K562 (cell line): ENCODE results near the gene COL23A1. TPM values are rescaled to one million over a fixed set of nuclear protein-coding genes. Genes with fewer than 3 reads are reported as not detected.

Source experiments
- ATAC-seq: fragments of 200-7000 bp; cut with Tn5 transposase; 3 replicates; pipeline ENCODE4 v1.9.1; 2020; ENCODE audit warnings: moderate library complexity
- BruUV-seq: library from RNA; stranded (reverse); fragments of 400-500 nt; replicated peaks from 2 replicates; lab custom pipeline; 2021; lab: Mats Ljungman, UMichigan
- CTCF ChIA-PET: fragments of 300-600 bp; formaldehyde crosslinking; extraction: SDS; loops from one replicate; lab custom pipeline; 2021; ENCODE audit warnings: low intra/inter-chr PET ratio; lab: Yijun Ruan, JAX
- POLR2A ChIA-PET: fragments of 300-600, 350-650 bp; sonication (Branson Sonifier 250); formaldehyde crosslinking; extraction: SDS; loops from one replicate; lab custom pipeline; 2021; ENCODE audit warnings: antibody characterized with exemption, inconsistent platforms; lab: Yijun Ruan, JAX
- DNase-seq, 4 experiments: peaks; one replicate each; pipeline versions ENCODE4 v3.0.0 to v3.0.0-alpha.2; 2011 to 2018; ENCODE audit warnings: low spot score in 3 of 4, mixed read lengths in 3 of 4; ENCODE audit errors: extremely low read depth in 1 of 4
- FAIRE-seq: peaks from 2 replicates; lab custom pipeline; 2011; peaks lifted over from hg19 to GRCh38; lab: Jason Lieb, UNC
- H2AFZ ChIP-seq: 2 replicates; pipeline ENCODE4 v1.6.0; 2011; ENCODE audit warnings: low read depth, low read length, control low read depth, inconsistent platforms
- H3K27ac ChIP-seq: fragments of 200-600 bp; 3 replicates; pipeline ENCODE4 v1.8.0; 2011; ENCODE audit warnings: low read depth, mild to moderate bottlenecking, control low read depth, inconsistent platforms, low read length, moderate library complexity, mixed read lengths; ENCODE audit errors: extremely low read depth
- H3K27me3 ChIP-seq, 2 experiments: fragments of 300-600 bp in 1 of 2; 2 replicates in 1 of 2; 3 replicates in 1 of 2; pipeline versions ENCODE4 v1.6.0 to v1.8.0; 2011; ENCODE audit warnings: inconsistent platforms in 2 of 2, low read length in 2 of 2, mild to moderate bottlenecking in 1 of 2, mixed read lengths in 1 of 2, moderate library complexity in 1 of 2; ENCODE audit not compliant: control insufficient read depth in 2 of 2, insufficient read depth in 2 of 2
- H3K36me3 ChIP-seq: fragments of 300-600 bp; 3 replicates; pipeline ENCODE4 v1.8.0; 2011; ENCODE audit warnings: mild to moderate bottlenecking, low read length, inconsistent platforms; ENCODE audit not compliant: control insufficient read depth, insufficient read depth
- H3K4me1 ChIP-seq, 2 experiments: fragments of 200-600 bp in 1 of 2; replicated peaks in 1 of 2; 2 replicates in 1 of 2; 3 replicates in 1 of 2; pipeline versions ENCODE4 v1.5.1 to v1.8.0; 2011; ENCODE audit warnings: inconsistent platforms in 2 of 2, low read length in 2 of 2, mild to moderate bottlenecking in 1 of 2, mixed read lengths in 1 of 2, moderate library complexity in 1 of 2; ENCODE audit not compliant: control insufficient read depth in 2 of 2, insufficient read depth in 2 of 2
- H3K4me2 ChIP-seq: 2 replicates; pipeline ENCODE4 v1.6.1; 2011; ENCODE audit warnings: low read length, control low read depth, inconsistent platforms, mixed read lengths; ENCODE audit not compliant: insufficient read depth
- H3K4me3 ChIP-seq: fragments of 200-600 bp; sonication (generic), shearing (Covaris generic); 2 replicates; pipeline ENCODE4 v1.5.1; 2016; ENCODE audit warnings: control low read depth, inconsistent platforms
- H3K79me2 ChIP-seq: fragments of 200-600 bp; 3 replicates; pipeline ENCODE4 v1.8.0; 2011; ENCODE audit warnings: low read length, inconsistent platforms; ENCODE audit not compliant: control insufficient read depth, insufficient read depth
- H3K9ac ChIP-seq, 2 experiments: 2 replicates each; pipeline versions ENCODE4 v1.6.0 to v1.6.1; 2011; ENCODE audit warnings: low read depth in 2 of 2, low read length in 2 of 2, control low read depth in 1 of 2, inconsistent platforms in 1 of 2, mild to moderate bottlenecking in 1 of 2, mixed read lengths in 1 of 2; ENCODE audit not compliant: insufficient read depth in 1 of 2
- H3K9me1 ChIP-seq: one replicate; pipeline ENCODE4 v1.6.0; 2011; ENCODE audit warnings: inconsistent platforms, mild to moderate bottlenecking, low read length, moderate library complexity; ENCODE audit not compliant: control insufficient read depth, insufficient read depth
- H3K9me3 ChIP-seq: replicated peaks from 2 replicates; pipeline ENCODE4 v1.5.1; 2011; ENCODE audit warnings: low read depth, low read length, inconsistent platforms; ENCODE audit not compliant: control insufficient read depth, insufficient read depth
- H4K20me1 ChIP-seq: replicated peaks from 2 replicates; pipeline ENCODE4 v1.6.1; 2011; ENCODE audit warnings: low read length, inconsistent platforms, mixed read lengths; ENCODE audit not compliant: control insufficient read depth, insufficient read depth
- CCNT2 ChIP-seq: IDR thresholded peaks from 2 replicates; pipeline ENCODE4 v1.6.1; 2011; ENCODE audit warnings: borderline replicate concordance, low read depth, mild to moderate bottlenecking, moderate library complexity, mixed read lengths, low read length; ENCODE audit not compliant: insufficient read length; ENCODE audit errors: extremely low read depth
- DMBX1 ChIP-seq: fragments of 250-450 bp; sonication (Bioruptor Pico); IDR thresholded peaks from 2 replicates; pipeline ENCODE4 v1.8.0; 2022; ENCODE audit warnings: inconsistent platforms, mild to moderate bottlenecking, moderate library complexity, borderline replicate concordance
- ELF1 ChIP-seq: fragments of 200-800 bp; sonication (Bioruptor generic); IDR thresholded peaks from 2 replicates; pipeline ENCODE4 v1.6.1; 2016; ENCODE audit warnings: missing genetic modification characterization, missing compliant biosample characterization
- IFI16 ChIP-seq: fragments of 250-450 bp; sonication (Bioruptor Pico); IDR thresholded peaks from 2 replicates; pipeline ENCODE4 v2.1.2; 2022; ENCODE audit warnings: mild to moderate bottlenecking, inconsistent platforms
- IRF2 ChIP-seq: sonication (generic); formaldehyde crosslinking; IDR thresholded peaks from 2 replicates; pipeline ENCODE4 v1.8.1; 2022; ENCODE audit warnings: mild to moderate bottlenecking, missing genetic modification reagents
- KLF10 ChIP-seq: fragments of 250-450 bp; sonication (Bioruptor Pico); IDR thresholded peaks from 2 replicates; pipeline ENCODE4 v1.6.1; 2021; ENCODE audit warnings: matching md5 sums
- POLR2B ChIP-seq: fragments of 450-650 bp; IDR thresholded peaks from 2 replicates; pipeline ENCODE4 v1.6.1; 2018; ENCODE audit warnings: low read depth; ENCODE audit not compliant: partially characterized antibody
- RBFOX2 ChIP-seq: fragments of 200-400 bp; formaldehyde crosslinking; IDR thresholded peaks from 2 replicates; pipeline ENCODE4 v1.6.1; 2017; ENCODE audit warnings: low read depth, mild to moderate bottlenecking, low read length, moderate library complexity
- ZEB2 ChIP-seq: fragments of 450-650 bp; IDR thresholded peaks from 2 replicates; pipeline ENCODE4 v1.6.1; 2016
- ZKSCAN8 ChIP-seq: fragments of 200-800 bp; sonication (Bioruptor generic); IDR thresholded peaks from 2 replicates; pipeline ENCODE4 v1.6.1; 2016; ENCODE audit warnings: missing genetic modification characterization, missing compliant biosample characterization
- ZNF77 ChIP-seq: fragments of 250-450 bp; sonication (Bioruptor Pico); IDR thresholded peaks from 2 replicates; pipeline ENCODE4 v1.5.0; 2020
- WGBS: fragments of 100-300 bp; shearing (Covaris generic); methylation state at CpG from one replicate; pipeline ENCODE4 v1.1.6; 2016; ENCODE audit warnings: low coverage, mixed read lengths; ENCODE audit not compliant: insufficient coverage; ENCODE audit errors: missing lambda C conversion rate; 5-methylcytosine and 5-hydroxymethylcytosine counted together
- in situ Hi-C: fragments of 300-500 bp; cut with MboI; formaldehyde crosslinking; loops from 4 replicates; pipeline ENCODE4 v1.15.0; 2018; ENCODE audit warnings: inconsistent platforms, mixed read lengths
- intact Hi-C: fragments of 100-400 bp; cut with micrococcal nuclease; formaldehyde crosslinking; loops from 2 replicates; pipeline ENCODE4 v1.14.2; 2022
- polyA plus RNA-seq, 8 experiments: library from polyadenylated mRNA; depleted of rRNA in 4 of 8; stranded (reverse) in 5 of 8; unstranded in 3 of 8; fragments of >200 nt; fragmentation: Nextera tagmentation in 2 of 8; fragmentation: Illumina TruSeq in 1 of 8; extraction: Ambion mirVana in 2 of 8; extraction: Trizol in 1 of 8; gene quantifications; 2 replicates each; pipeline versions ENCODE4 v1.2.1 to v1.2.3, GENCODE V29; 2011 to 2014; ENCODE audit warnings: inconsistent platforms in 1 of 8, missing spikeins in 1 of 8
- total RNA-seq, 7 experiments: library from RNA; depleted of rRNA in 6 of 7; stranded (reverse); fragments of >200 nt in 6 of 7; fragmentation: Illumina TruSeq in 2 of 7; extraction: Trizol in 2 of 7; gene quantifications; 2 replicates each; pipeline versions ENCODE4 v1.2.1 to v1.2.3, GENCODE V29; 2011 to 2021; ENCODE audit warnings: low replicate concordance in 1 of 7
- TF ChIP-seq, protein P1 (sequence below): fragments of 450-650 bp; IDR thresholded peaks from 2 replicates; pipeline ENCODE4 v1.6.1; 2018; ENCODE audit warnings: mild to moderate bottlenecking, low read depth; ENCODE audit not compliant: partially characterized antibody
- TF ChIP-seq, protein P2 (sequence below): IDR thresholded peaks from 2 replicates; pipeline ENCODE4 v1.6.1; 2014; ENCODE audit warnings: antibody characterized with exemption
- TF ChIP-seq, protein P3 (sequence below): fragments of 450-650 bp; formaldehyde crosslinking; IDR thresholded peaks from 2 replicates; pipeline ENCODE4 v1.4.0; 2020; ENCODE audit warnings: mild to moderate bottlenecking, mixed read lengths
- TF ChIP-seq, protein P4 (sequence below): sonication (generic); formaldehyde crosslinking; IDR thresholded peaks from 2 replicates; pipeline ENCODE4 v1.8.0; 2022; ENCODE audit warnings: missing genetic modification reagents, mild to moderate bottlenecking, borderline replicate concordance

Gene COL23A1
- total and polyA plus RNA-seq, 9 of the 15 experiments (the other 6 are each of a cell fraction or from before 2014, with no cell fraction given), result 0.09 TPM; not detected in 8

DNA sequence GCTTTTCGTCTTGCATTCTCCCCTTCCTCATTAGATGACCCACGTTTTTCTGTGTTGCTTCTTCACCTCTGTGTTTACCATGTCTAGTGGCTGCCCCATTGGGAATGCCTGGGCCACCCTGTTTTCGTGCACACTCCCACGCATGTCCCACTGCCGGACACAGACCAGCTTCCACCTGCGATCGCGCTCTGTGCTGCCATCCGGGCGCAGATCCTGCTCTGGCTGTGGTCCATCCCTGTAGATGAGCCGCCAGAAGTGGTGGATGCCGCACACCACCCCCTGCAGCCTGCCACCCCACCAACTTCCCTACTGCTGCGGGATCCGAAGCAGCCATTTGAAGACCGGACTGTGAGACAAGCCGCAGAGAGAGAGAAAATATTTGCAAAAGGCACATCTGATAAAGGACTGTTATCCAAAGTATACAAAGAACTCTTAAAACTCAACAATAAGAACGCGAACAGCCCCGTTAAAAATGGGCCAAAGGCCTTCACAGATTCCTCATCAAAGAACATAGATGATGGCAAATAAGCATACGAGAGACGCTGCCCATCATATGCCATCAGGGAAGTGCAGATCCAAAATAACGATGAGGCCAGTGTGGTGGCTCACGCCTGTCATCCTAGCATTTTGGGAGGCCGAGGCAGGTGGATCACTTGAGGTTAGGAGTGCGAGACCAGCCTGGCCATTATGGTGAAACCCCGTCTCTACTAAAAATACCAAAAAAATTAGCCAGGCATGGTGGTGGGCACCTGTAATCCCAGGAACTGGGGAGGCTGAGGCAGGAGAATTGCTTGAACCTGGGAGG lies 163.7 kb downstream of the COL23A1 start:
- Histone ChIP-seq H2AFZ (no peak overlapping the region), H3K9ac (no peak overlapping the region), H3K4me3 (no peak overlapping the region), H4K20me1 (peaks cover 3% of the 10 kb centered on the region; the same call in 1 of the 2 replicates), H3K79me2 (no peaks in the 10 kb centered on the region), H3K27ac (no peak overlapping the region), H3K4me2 (no peak overlapping the region), H3K27me3 (peaks cover 0 to 22% of the 10 kb centered on the region in 2 experiments; a peak in 2 of 5 replicates), H3K36me3 (no peaks in the 10 kb centered on the region), H3K9me1 (no peaks in the 10 kb centered on the region), H3K4me1 (peaks cover 0 to 21% of the 10 kb centered on the region in 2 experiments; a peak in 2 of 5 replicates), H3K9me3 (no peaks in the 10 kb centered on the region)
- FAIRE-seq (no peak), DNase-seq (no peak), ATAC-seq (no peak)
- intact Hi-C loops (no loop called here), in situ Hi-C loops (no loop called here)
- WGBS, result 50% methylated on average over 26 of the region's 26 CpGs
- ChIA-PET CTCF (no interaction called here), POLR2A (no interaction called here)
- BruUV-seq, result no TSS peak
- no peak for TF ChIP-seq KLF10 (CRISPR knock-in tag)
- no peak for TF ChIP-seq ELF1 (tag)
- no peak for TF ChIP-seq CCNT2
- TF ChIP-seq, protein P1, sequence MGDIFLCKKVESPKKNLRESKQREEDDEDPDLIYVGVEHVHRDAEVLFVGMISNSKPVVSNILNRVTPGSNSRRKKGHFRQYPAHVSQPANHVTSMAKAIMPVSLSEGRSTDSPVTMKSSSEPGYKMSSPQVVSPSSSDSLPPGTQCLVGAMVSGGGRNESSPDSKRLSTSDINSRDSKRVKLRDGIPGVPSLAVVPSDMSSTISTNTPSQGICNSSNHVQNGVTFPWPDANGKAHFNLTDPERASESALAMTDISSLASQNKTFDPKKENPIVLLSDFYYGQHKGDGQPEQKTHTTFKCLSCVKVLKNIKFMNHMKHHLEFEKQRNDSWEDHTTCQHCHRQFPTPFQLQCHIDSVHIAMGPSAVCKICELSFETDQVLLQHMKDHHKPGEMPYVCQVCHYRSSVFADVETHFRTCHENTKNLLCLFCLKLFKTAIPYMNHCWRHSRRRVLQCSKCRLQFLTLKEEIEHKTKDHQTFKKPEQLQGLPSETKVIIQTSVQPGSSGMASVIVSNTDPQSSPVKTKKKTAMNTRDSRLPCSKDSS, result no peak
- TF ChIP-seq ZEB2, result no peak
- TF ChIP-seq, protein P2, sequence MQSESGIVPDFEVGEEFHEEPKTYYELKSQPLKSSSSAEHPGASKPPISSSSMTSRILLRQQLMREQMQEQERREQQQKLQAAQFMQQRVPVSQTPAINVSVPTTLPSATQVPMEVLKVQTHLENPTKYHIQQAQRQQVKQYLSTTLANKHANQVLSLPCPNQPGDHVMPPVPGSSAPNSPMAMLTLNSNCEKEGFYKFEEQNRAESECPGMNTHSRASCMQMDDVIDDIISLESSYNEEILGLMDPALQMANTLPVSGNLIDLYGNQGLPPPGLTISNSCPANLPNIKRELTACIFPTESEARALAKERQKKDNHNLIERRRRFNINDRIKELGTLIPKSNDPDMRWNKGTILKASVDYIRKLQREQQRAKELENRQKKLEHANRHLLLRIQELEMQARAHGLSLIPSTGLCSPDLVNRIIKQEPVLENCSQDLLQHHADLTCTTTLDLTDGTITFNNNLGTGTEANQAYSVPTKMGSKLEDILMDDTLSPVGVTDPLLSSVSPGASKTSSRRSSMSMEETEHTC, result no peak
- TF ChIP-seq, protein P3, sequence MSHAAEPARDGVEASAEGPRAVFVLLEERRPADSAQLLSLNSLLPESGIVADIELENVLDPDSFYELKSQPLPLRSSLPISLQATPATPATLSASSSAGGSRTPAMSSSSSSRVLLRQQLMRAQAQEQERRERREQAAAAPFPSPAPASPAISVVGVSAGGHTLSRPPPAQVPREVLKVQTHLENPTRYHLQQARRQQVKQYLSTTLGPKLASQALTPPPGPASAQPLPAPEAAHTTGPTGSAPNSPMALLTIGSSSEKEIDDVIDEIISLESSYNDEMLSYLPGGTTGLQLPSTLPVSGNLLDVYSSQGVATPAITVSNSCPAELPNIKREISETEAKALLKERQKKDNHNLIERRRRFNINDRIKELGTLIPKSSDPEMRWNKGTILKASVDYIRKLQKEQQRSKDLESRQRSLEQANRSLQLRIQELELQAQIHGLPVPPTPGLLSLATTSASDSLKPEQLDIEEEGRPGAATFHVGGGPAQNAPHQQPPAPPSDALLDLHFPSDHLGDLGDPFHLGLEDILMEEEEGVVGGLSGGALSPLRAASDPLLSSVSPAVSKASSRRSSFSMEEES (CRISPR knock-in tag), result no peak
- TF ChIP-seq ZNF77 (CRISPR knock-in tag), result no peak
- TF ChIP-seq IRF2, result no peak
- no peak for TF ChIP-seq IFI16 (CRISPR knock-in tag)
- TF ChIP-seq POLR2B, result no peak
- no peak for TF ChIP-seq ZKSCAN8
- TF ChIP-seq RBFOX2, result no peak
- TF ChIP-seq, protein P4, sequence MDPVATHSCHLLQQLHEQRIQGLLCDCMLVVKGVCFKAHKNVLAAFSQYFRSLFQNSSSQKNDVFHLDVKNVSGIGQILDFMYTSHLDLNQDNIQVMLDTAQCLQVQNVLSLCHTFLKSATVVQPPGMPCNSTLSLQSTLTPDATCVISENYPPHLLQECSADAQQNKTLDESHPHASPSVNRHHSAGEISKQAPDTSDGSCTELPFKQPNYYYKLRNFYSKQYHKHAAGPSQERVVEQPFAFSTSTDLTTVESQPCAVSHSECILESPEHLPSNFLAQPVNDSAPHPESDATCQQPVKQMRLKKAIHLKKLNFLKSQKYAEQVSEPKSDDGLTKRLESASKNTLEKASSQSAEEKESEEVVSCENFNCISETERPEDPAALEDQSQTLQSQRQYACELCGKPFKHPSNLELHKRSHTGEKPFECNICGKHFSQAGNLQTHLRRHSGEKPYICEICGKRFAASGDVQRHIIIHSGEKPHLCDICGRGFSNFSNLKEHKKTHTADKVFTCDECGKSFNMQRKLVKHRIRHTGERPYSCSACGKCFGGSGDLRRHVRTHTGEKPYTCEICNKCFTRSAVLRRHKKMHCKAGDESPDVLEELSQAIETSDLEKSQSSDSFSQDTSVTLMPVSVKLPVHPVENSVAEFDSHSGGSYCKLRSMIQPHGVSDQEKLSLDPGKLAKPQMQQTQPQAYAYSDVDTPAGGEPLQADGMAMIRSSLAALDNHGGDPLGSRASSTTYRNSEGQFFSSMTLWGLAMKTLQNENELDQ (CRISPR knock-in tag), result no peak
- TF ChIP-seq DMBX1 (CRISPR knock-in tag), result no peak
